ENCODE measurements around the gene CNTN4. TPM values are rescaled to one million over a fixed set of nuclear protein-coding genes. Genes with fewer than 3 reads are reported as not detected.
"Not testable (repeated sequence)": the region's sequence is repeated elsewhere in the genome, so short reads cannot be mapped to it uniquely, and the experiment has no call there.

CNTN4 gene
- total RNA-seq, 1 donor from 2014 or later = not detected

DNA sequence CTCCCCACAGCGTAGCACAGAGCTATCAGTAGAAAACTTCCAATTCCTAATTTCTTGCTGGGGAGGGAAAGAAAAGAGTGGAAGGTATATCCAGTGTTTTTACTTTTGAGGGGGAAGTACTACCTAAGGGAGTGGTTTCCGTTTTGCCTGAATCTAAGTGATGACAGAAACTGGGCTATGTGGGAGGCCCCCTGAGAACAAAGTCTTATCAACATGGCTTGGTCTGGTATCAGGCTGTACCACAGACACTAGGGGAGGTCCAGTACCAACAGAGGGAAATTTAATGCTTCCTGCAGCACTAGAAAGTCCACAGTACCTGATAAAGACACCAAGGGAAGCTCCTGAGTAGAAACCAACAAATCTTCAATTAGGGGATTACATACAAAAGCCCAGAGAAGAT lies 812.3 kb downstream of the CNTN4 start:
- Mint-ChIP-seq H3K27me3 (ENCODE audit: low read depth, unreplicated experiment) (no peaks in the 10 kb centered on the region), H3K4me1 (ENCODE audit: low read depth, unreplicated experiment) (no peaks in the 10 kb centered on the region), H3K9me3 (ENCODE audit: unreplicated experiment) (peaks cover 3% of the 10 kb centered on the region), H3K36me3 (ENCODE audit: low read depth, unreplicated experiment) (no peaks in the 10 kb centered on the region), H3K4me3 (ENCODE audit: unreplicated experiment) (no peak overlapping the region), H3K27ac (ENCODE audit: unreplicated experiment) (no peak overlapping the region)
- Histone ChIP-seq H2AFZ (ENCODE audit: low read depth, low read length) (no peak overlapping the region), H3K9me3 (ENCODE audit: insufficient read depth, low read depth, low read length) (no peaks in the 10 kb centered on the region), H3K9ac (ENCODE audit: low read length) (no peak overlapping the region), H3K27ac (ENCODE audit: low read depth, low read length) (no peak overlapping the region), H3K27me3 (ENCODE audit: insufficient read depth, low read length) (no peaks in the 10 kb centered on the region), H3K36me3 (ENCODE audit: insufficient read depth, low read length) (no peaks in the 10 kb centered on the region), H4K20me1 (ENCODE audit: insufficient read depth, low read length) (no peaks in the 10 kb centered on the region), H3K4me1 (ENCODE audit: insufficient read depth, low read length) (no peaks in the 10 kb centered on the region), H3K4me3 (ENCODE audit: insufficient read depth, low read depth, low read length) (no peak overlapping the region), H3K79me2 (ENCODE audit: insufficient read depth, low read length) (no peaks in the 10 kb centered on the region), H3K4me2 (ENCODE audit: low read length) (no peak overlapping the region)
- TF ChIP-seq, protein P1, sequence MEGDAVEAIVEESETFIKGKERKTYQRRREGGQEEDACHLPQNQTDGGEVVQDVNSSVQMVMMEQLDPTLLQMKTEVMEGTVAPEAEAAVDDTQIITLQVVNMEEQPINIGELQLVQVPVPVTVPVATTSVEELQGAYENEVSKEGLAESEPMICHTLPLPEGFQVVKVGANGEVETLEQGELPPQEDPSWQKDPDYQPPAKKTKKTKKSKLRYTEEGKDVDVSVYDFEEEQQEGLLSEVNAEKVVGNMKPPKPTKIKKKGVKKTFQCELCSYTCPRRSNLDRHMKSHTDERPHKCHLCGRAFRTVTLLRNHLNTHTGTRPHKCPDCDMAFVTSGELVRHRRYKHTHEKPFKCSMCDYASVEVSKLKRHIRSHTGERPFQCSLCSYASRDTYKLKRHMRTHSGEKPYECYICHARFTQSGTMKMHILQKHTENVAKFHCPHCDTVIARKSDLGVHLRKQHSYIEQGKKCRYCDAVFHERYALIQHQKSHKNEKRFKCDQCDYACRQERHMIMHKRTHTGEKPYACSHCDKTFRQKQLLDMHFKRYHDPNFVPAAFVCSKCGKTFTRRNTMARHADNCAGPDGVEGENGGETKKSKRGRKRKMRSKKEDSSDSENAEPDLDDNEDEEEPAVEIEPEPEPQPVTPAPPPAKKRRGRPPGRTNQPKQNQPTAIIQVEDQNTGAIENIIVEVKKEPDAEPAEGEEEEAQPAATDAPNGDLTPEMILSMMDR (IDR thresholded peaks at IDR 0.05; ENCODE audit: insufficient read depth, low read depth, low read length) = no peak
- TF ChIP-seq EZH2 (IDR thresholded peaks at IDR 0.05; ENCODE audit: insufficient read depth, low read length) = no peak
- DNase-seq (ENCODE audit: low read depth) (no peak), FAIRE-seq (no peak)

DNA sequence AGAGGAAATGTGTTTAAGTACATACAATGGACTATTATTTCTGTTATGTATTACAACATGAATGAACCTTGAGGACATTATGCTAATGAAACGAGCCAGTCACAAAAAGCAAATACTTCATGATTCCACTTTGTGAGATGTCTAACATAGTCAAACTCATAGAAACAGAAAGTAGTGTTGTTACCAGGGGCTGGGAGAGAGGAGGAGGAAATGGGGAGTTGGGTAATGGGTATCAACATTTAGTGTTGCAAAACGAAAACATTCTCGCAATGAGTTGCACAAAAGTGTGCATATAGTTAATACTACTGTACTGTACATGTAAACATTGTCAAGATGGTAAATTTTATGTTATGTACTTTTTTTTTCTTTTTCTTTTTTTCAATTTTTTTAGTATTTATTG lies 817.2 kb downstream of the CNTN4 start:
- Mint-ChIP-seq H3K36me3 (ENCODE audit: low read depth, unreplicated experiment) (no peaks in the 10 kb centered on the region), H3K27me3 (ENCODE audit: low read depth, unreplicated experiment) (no peaks in the 10 kb centered on the region), H3K4me1 (ENCODE audit: low read depth, unreplicated experiment) (no peaks in the 10 kb centered on the region), H3K9me3 (ENCODE audit: unreplicated experiment) (no peaks in the 10 kb centered on the region), H3K4me3 (ENCODE audit: unreplicated experiment) (no peak overlapping the region), H3K27ac (ENCODE audit: unreplicated experiment) (no peak overlapping the region)
- FAIRE-seq (no peak), DNase-seq (ENCODE audit: low read depth) (no peak)
- Histone ChIP-seq H4K20me1 (ENCODE audit: insufficient read depth, low read length) (no peaks in the 10 kb centered on the region), H3K27ac (ENCODE audit: low read depth, low read length) (no peak overlapping the region), H2AFZ (ENCODE audit: low read depth, low read length) (no peak overlapping the region), H3K4me3 (ENCODE audit: insufficient read depth, low read depth, low read length) (no peak overlapping the region), H3K9ac (ENCODE audit: low read length) (no peak overlapping the region), H3K27me3 (ENCODE audit: insufficient read depth, low read length) (no peaks in the 10 kb centered on the region), H3K36me3 (ENCODE audit: insufficient read depth, low read length) (no peaks in the 10 kb centered on the region), H3K4me1 (ENCODE audit: insufficient read depth, low read length) (no peaks in the 10 kb centered on the region), H3K4me2 (ENCODE audit: low read length) (no peak overlapping the region), H3K9me3 (ENCODE audit: insufficient read depth, low read depth, low read length) (peaks cover 4% of the 10 kb centered on the region), H3K79me2 (ENCODE audit: insufficient read depth, low read length) (no peaks in the 10 kb centered on the region)
- TF ChIP-seq EZH2 (IDR thresholded peaks at IDR 0.05; ENCODE audit: insufficient read depth, low read length) = no peak
- TF ChIP-seq, protein P1 (IDR thresholded peaks at IDR 0.05; ENCODE audit: insufficient read depth, low read depth, low read length) = no peak

DNA sequence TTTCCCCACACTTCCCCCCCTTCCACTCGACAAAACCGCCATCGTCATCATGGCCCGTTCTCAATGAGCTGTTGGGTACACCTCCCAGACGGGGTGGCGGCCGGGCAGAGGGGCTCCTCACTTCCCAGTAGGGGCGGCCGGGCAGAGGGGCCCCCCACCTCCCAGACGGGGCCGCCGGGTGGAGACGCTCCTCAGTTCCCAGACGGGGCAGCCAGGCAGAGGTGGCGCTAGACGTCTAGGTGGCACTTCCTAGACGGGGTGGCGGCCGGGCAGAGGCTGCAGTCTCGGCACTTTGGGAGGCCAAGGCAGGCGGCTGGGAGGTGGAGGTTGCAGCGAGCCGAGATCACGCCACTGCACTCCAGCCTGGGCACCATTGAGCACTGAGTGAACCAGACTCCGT lies 818.0 kb downstream of the CNTN4 start:
- H2AFZ ChIP-seq (ENCODE audit: low read depth, low read length); H3K27me3 Mint-ChIP-seq (ENCODE audit: low read depth, unreplicated experiment); H3K36me3 ChIP-seq (ENCODE audit: insufficient read depth, low read length); H4K20me1 ChIP-seq (ENCODE audit: insufficient read depth, low read length); FAIRE-seq; H3K27me3 ChIP-seq (ENCODE audit: insufficient read depth, low read length); H3K9me3 ChIP-seq (ENCODE audit: insufficient read depth, low read depth, low read length); H3K9ac ChIP-seq (ENCODE audit: low read length); H3K4me3 Mint-ChIP-seq (ENCODE audit: unreplicated experiment); H3K4me3 ChIP-seq (ENCODE audit: insufficient read depth, low read depth, low read length); H3K27ac ChIP-seq (ENCODE audit: low read depth, low read length); H3K36me3 Mint-ChIP-seq (ENCODE audit: low read depth, unreplicated experiment); DNase-seq (ENCODE audit: low read depth); H3K79me2 ChIP-seq (ENCODE audit: insufficient read depth, low read length); H3K4me1 ChIP-seq (ENCODE audit: insufficient read depth, low read length); H3K4me1 Mint-ChIP-seq (ENCODE audit: low read depth, unreplicated experiment); H3K9me3 Mint-ChIP-seq (ENCODE audit: unreplicated experiment); H3K27ac Mint-ChIP-seq (ENCODE audit: unreplicated experiment); H3K4me2 ChIP-seq (ENCODE audit: low read length): not testable (repeated sequence)
